Body of pancreas (tissue), 4 donors: ENCODE results near the gene ABCA1. TPM values are rescaled to one million over a fixed set of nuclear protein-coding genes. Genes with fewer than 3 reads are reported as not detected.

Source experiments
- ATAC-seq: fragments of 150-250 bp; one replicate; pipeline ENCODE4 v1.9.1; 2016
- DNase-seq, 4 donors: peaks; one replicate each; pipeline ENCODE4 v3.0.0-alpha.2; 2019
- H3K27ac ChIP-seq, 4 donors: fragments of 200-600 bp; sonication (generic); 1 replicate in 3 of 4; 2 replicates in 1 of 4; pipeline versions ENCODE4 v1.5.1 to v1.6.1; 2016 to 2019; ENCODE audit warnings: mild to moderate bottlenecking in 1 of 4, mixed read lengths in 1 of 4, moderate library complexity in 1 of 4
- H3K27me3 ChIP-seq, 2 donors: fragments of 200-600 bp; sonication (generic); one replicate each; pipeline ENCODE4 v1.6.0; 2016; ENCODE audit warnings: mild to moderate bottlenecking in 1 of 2
- H3K36me3 ChIP-seq, 2 donors: fragments of 200-600 bp; sonication (generic); replicated peaks in 1 of 2; 2 replicates each; pipeline ENCODE4 v1.5.1; 2016; ENCODE audit warnings: low read depth in 2 of 2; ENCODE audit not compliant: insufficient read depth in 1 of 2
- H3K4me1 ChIP-seq: fragments of 200-600 bp; sonication (generic); one replicate; pipeline ENCODE4 v1.6.0; 2016
- H3K4me3 ChIP-seq, 2 donors: fragments of 200-600 bp; sonication (generic); 1 replicate in 1 of 2; 2 replicates in 1 of 2; pipeline ENCODE4 v1.5.1; 2016 to 2019
- H3K9me3 ChIP-seq, 3 donors: fragments of 200-600 bp; sonication (generic); 1 replicate in 2 of 3; 2 replicates in 1 of 3; pipeline ENCODE4 v1.5.1; 2016
- CTCF ChIP-seq, 7 experiments: fragments of 450-650 bp in 4 of 7; fragments of 200-600 bp in 3 of 7; sonication (generic) in 3 of 7; IDR thresholded peaks; one replicate each; pipeline ENCODE4 v1.5.1; 2016 to 2019; ENCODE audit warnings: antibody characterized with exemption in 7 of 7
- POLR2A ChIP-seq, 3 donors: fragments of 450-650 bp; IDR thresholded peaks; one replicate each; pipeline ENCODE4 v1.6.1; 2016; ENCODE audit warnings: antibody characterized with exemption in 3 of 3, mild to moderate bottlenecking in 2 of 3
- WGBS, 2 donors: methylation state at CpG; one replicate each; pipeline ENCODE4 v1.1.5; 2017; 5-methylcytosine and 5-hydroxymethylcytosine counted together
- intact Hi-C: fragments of 100-400 bp; cut with DNase I; formaldehyde crosslinking; loops from one replicate; pipeline ENCODE4 v1.15.1; 2023
- total RNA-seq, 2 donors: library from RNA; depleted of rRNA; stranded (reverse); fragments of >200 nt; gene quantifications; one replicate each; pipeline ENCODE4 v1.1.0, GENCODE V29; 2016

Gene ABCA1
- total RNA-seq, 2 donors from 2014 or later = 18.1 to 18.9 TPM

DNA sequence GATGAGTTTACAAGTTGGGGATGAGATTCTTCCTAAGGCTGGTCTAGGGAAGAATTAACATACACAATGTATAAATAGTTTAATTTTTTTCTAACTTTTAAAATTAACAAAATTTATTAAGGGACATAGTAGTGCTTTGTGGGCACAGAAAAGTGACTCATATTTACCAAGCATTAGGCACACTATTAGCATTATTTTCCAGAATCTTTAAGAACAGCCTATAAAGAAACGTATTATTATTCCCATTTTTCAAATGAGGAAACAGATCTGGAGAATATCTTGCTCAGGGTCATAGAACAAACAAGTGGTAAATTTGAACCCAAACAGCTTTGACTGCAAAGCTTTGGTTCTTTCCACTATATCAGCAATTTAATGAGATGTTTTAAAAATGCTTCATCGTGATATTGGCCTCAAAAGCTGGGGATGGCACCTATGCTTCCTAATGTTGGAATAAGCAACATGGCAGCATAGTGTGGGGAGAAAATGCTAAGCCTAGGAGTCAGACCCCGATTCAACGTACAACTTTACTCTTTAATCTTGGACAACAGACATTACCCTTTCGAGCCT, 55.9 kb downstream of the ABCA1 start:
- ATAC-seq (no peak), DNase-seq (no peak)
- Histone ChIP-seq H3K4me1 (peaks cover 26% of the 10 kb centered on the region), H3K36me3 (peaks cover 0 to 1% of the 10 kb centered on the region in 2 donors), H3K9me3 (no peaks in the 10 kb centered on the region), H3K27me3 (no peaks in the 10 kb centered on the region), H3K4me3 (no peak overlapping the region), H3K27ac (no peak overlapping the region)
- 76 to 94% methylated on average over 5 of the region's 5 CpGs for WGBS, 2 donors
- intact Hi-C loops = no loop called here
- TF ChIP-seq CTCF (IDR thresholded peaks at IDR 0.05) (no peak), POLR2A (IDR thresholded peaks at IDR 0.05) (no peak)

DNA sequence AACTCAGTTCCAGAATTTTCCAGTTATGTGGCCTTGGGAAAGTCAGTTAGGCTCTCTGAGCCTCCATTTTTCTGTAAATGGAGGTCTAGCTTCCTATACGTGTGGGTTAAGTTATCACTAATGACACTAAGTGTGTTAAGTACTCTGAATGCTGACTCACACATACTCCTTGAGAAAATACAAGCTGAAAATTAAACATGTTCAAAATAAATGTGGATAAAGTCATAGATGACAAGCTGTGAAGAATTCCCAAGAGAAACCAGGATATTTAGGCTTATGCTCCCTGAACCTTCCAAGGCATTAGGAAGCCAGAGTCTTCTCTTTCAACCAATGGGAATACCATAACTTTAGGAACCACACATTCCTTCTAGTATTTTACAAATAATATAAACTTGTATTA, 58.1 kb downstream of the ABCA1 start:
- no peak overlapping the region for H3K4me3 ChIP-seq
- WGBS, 2 donors = 68 to 70% methylated on average over 1 of the region's 1 CpG
- peak overlapping the region in 2 of 4 donors; percentile 38 to 57 for H3K27ac ChIP-seq
- H3K4me1 ChIP-seq = peaks cover 26% of the 10 kb centered on the region
- TF ChIP-seq CTCF (IDR thresholded peaks at IDR 0.05) (no peak), POLR2A (IDR thresholded peaks at IDR 0.05) (no peak)
- no peak for ATAC-seq
- no peak for DNase-seq
- intact Hi-C loops = loop anchor here (10.0 kb wide), 1 partner anchor 545 kb away; no protein-coding TSS in a partner anchor
- H3K36me3 ChIP-seq = no peaks in the 10 kb centered on the region
- H3K27me3 ChIP-seq = no peaks in the 10 kb centered on the region
- no peaks in the 10 kb centered on the region for H3K9me3 ChIP-seq

- Histone ChIP-seq H3K4me3 (no peak overlapping the region), H3K9me3 (no peaks in the 10 kb centered on the region)
Observed at GRCh38 chr9:104868687-104869404, 59.1 kb downstream of the ABCA1 start.

DNA sequence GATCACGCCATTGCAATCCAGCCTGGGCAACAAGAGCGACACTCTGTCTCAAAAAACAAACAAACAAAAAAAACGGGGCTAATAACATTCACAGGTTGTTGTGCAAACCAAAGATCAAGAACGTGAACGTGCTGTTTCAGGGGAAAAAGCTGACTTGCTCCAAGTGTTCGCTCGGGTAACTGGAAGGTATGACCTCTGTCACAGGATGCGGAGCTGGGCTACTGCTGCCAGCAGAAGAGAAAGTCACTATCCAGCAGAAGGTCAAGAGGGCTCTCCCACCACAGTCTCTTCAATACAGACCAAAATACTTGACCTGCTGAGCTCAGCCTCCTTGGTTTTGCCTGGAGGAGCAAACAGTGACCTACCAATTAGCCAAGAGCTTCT, 59.7 kb downstream of the ABCA1 start:
- Histone ChIP-seq H3K36me3 (no peaks in the 10 kb centered on the region), H3K27ac (peak overlapping the region in 2 of 4 donors; percentile 38 to 57), H3K4me3 (no peak overlapping the region), H3K4me1 (peaks cover 18% of the 10 kb centered on the region), H3K27me3 (no peaks in the 10 kb centered on the region), H3K9me3 (no peaks in the 10 kb centered on the region)
- no peak for TF ChIP-seq POLR2A (IDR thresholded peaks at IDR 0.05)
- TF ChIP-seq CTCF (IDR thresholded peaks at IDR 0.05) = no peak
- ATAC-seq = peak; percentile 15
- intact Hi-C loops = loop anchor here (10.0 kb wide), 1 partner anchor 547 kb away; no protein-coding TSS in a partner anchor
- WGBS, 2 donors = 74 to 81% methylated on average over 8 of the region's 8 CpGs
- DNase-seq = peak in 1 of 4 donors; percentile 14

More at GRCh38 chr9:104868687-104869404, 59.1 kb downstream of the ABCA1 start:
- TF ChIP-seq CTCF (IDR thresholded peaks at IDR 0.05) (no peak), POLR2A (IDR thresholded peaks at IDR 0.05) (no peak)
- H3K27ac ChIP-seq = peak overlapping the region in 2 of 4 donors; percentile 38 to 57
- 47 to 59% methylated on average over 12 of the region's 12 CpGs for WGBS, 2 donors
- no peaks in the 10 kb centered on the region for H3K36me3 ChIP-seq
- ATAC-seq (peak; percentile 63), DNase-seq (peak; percentile 24 to 73 (median 47))
- H3K4me1 ChIP-seq = peaks cover 23% of the 10 kb centered on the region
- intact Hi-C loops = loop anchor here (10.0 kb wide), 1 partner anchor 546 kb away; no protein-coding TSS in a partner anchor
- H3K27me3 ChIP-seq = no peaks in the 10 kb centered on the region
